GM19238 (cell line): Measurements from ENCODE around the gene EPHB2.

ENCODE experiments used
- DNase-seq: peaks from one replicate; pipeline ENCODE4 v3.0.0; 2011; ENCODE audit warnings: low spot score; ENCODE audit not compliant: insufficient read length

Gene EPHB2

GRCh38 chr1:22721122-22721873, 10.7 kb downstream of the EPHB2 start:
- no peak for DNase-seq

- no peak for DNase-seq
Observed at GRCh38 chr1:22722901-22723550, 12.4 kb downstream of the EPHB2 start.

- DNase-seq, result no peak
Observed at GRCh38 chr1:22727873-22728272, 17.2 kb downstream of the EPHB2 start.

- DNase-seq, result no peak
Observed at GRCh38 chr1:22728751-22729399, 18.2 kb downstream of the EPHB2 start.

- no peak for DNase-seq
Observed at GRCh38 chr1:22729400-22729773, 18.7 kb downstream of the EPHB2 start.

GRCh38 chr1:22729912-22730311, 19.3 kb downstream of the EPHB2 start:
- no peak for DNase-seq

GRCh38 chr1:22731924-22732720, 21.5 kb downstream of the EPHB2 start:
- no peak for DNase-seq

- DNase-seq, result no peak
Observed at GRCh38 chr1:22733643-22734042, 23.0 kb downstream of the EPHB2 start.

- no peak for DNase-seq
Observed at GRCh38 chr1:22736501-22737080, 26.0 kb downstream of the EPHB2 start.

GRCh38 chr1:22737374-22738068, 26.9 kb downstream of the EPHB2 start:
- DNase-seq, result no peak

GRCh38 chr1:22738069-22738435, 27.4 kb downstream of the EPHB2 start:
- no peak for DNase-seq

- DNase-seq, result no peak
Observed at GRCh38 chr1:22738522-22738921, 27.9 kb downstream of the EPHB2 start.

GRCh38 chr1:22739648-22740385, 29.2 kb downstream of the EPHB2 start:
- no peak for DNase-seq

- no peak for DNase-seq
Observed at GRCh38 chr1:22741118-22741517, 30.5 kb downstream of the EPHB2 start.

- no peak for DNase-seq
Observed at GRCh38 chr1:22745669-22746585, 35.3 kb downstream of the EPHB2 start.

- DNase-seq, result no peak
Observed at GRCh38 chr1:22747021-22747734, 36.5 kb downstream of the EPHB2 start.

- DNase-seq, result no peak
Observed at GRCh38 chr1:22747735-22748073, 37.1 kb downstream of the EPHB2 start.

GRCh38 chr1:22749503-22749902, 38.9 kb downstream of the EPHB2 start:
- DNase-seq, result no peak
